Glutamatergic neuron (in vitro differentiated cells): Measurements from ENCODE around the gene BYSL. TPM values are rescaled to one million over a fixed set of nuclear protein-coding genes. Genes with fewer than 3 reads are reported as not detected.

ENCODE experiments used
- DNase-seq: peaks from one replicate; pipeline ENCODE4 v3.0.0; 2022
- H3K27ac Mint-ChIP-seq: one replicate; pipeline ENCODE4 v1.8.0; 2020; ENCODE audit warnings: mild to moderate bottlenecking, mixed read lengths, inconsistent platforms; ENCODE audit not compliant: unreplicated experiment
- H3K27me3 Mint-ChIP-seq: one replicate; pipeline ENCODE4 v1.8.0; 2020; ENCODE audit warnings: mild to moderate bottlenecking, moderate library complexity, mixed read lengths, inconsistent platforms; ENCODE audit not compliant: unreplicated experiment
- H3K36me3 Mint-ChIP-seq: one replicate; pipeline ENCODE4 v1.8.0; 2020; ENCODE audit warnings: mild to moderate bottlenecking, mixed read lengths, inconsistent platforms; ENCODE audit not compliant: unreplicated experiment
- H3K4me1 Mint-ChIP-seq: one replicate; pipeline ENCODE4 v1.8.0; 2020; ENCODE audit warnings: mild to moderate bottlenecking, low read depth, mixed read lengths, inconsistent platforms; ENCODE audit not compliant: unreplicated experiment
- H3K4me3 Mint-ChIP-seq: one replicate; pipeline ENCODE4 v1.8.0; 2020; ENCODE audit warnings: mild to moderate bottlenecking, mixed read lengths, inconsistent platforms; ENCODE audit not compliant: unreplicated experiment
- H3K9me3 Mint-ChIP-seq: one replicate; pipeline ENCODE4 v1.8.0; 2020; ENCODE audit warnings: mild to moderate bottlenecking, moderate library complexity, mixed read lengths, inconsistent platforms; ENCODE audit not compliant: unreplicated experiment
- long read RNA-seq: library from polyadenylated mRNA; unstranded; transcript quantifications from one replicate; pipeline ENCODE4 v2.0.0, GENCODE V29; 2020; ENCODE audit not compliant: unreplicated experiment
- total RNA-seq: library from RNA; stranded (reverse); fragmentation: NEBNext Ultra II Directional; extraction: Animal tissue kit (Norgen Biotek cat#: 25700); gene quantifications from one replicate; pipeline ENCODE4 v1.2.1, GENCODE V29; 2021; ENCODE audit not compliant: unreplicated experiment
- TF ChIP-seq, protein P1 (sequence below): fragments of 200-600 bp; sonication (generic); IDR thresholded peaks from one replicate; pipeline ENCODE4 v1.5.0; 2021; ENCODE audit not compliant: partially characterized antibody, unreplicated experiment

Gene BYSL, protein sequence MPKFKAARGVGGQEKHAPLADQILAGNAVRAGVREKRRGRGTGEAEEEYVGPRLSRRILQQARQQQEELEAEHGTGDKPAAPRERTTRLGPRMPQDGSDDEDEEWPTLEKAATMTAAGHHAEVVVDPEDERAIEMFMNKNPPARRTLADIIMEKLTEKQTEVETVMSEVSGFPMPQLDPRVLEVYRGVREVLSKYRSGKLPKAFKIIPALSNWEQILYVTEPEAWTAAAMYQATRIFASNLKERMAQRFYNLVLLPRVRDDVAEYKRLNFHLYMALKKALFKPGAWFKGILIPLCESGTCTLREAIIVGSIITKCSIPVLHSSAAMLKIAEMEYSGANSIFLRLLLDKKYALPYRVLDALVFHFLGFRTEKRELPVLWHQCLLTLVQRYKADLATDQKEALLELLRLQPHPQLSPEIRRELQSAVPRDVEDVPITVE
- 36.2 TPM for total RNA-seq
- long read RNA-seq, transcript BYSL-201 (7 exons, 2,029 nt), result major isoform, 10 of 10 reads
- long read RNA-seq, partial matches to known transcripts, result 0 of 10 reads
- long read RNA-seq, other reads (novel, unspliced or antisense), result 0 of 10 reads

DNA sequence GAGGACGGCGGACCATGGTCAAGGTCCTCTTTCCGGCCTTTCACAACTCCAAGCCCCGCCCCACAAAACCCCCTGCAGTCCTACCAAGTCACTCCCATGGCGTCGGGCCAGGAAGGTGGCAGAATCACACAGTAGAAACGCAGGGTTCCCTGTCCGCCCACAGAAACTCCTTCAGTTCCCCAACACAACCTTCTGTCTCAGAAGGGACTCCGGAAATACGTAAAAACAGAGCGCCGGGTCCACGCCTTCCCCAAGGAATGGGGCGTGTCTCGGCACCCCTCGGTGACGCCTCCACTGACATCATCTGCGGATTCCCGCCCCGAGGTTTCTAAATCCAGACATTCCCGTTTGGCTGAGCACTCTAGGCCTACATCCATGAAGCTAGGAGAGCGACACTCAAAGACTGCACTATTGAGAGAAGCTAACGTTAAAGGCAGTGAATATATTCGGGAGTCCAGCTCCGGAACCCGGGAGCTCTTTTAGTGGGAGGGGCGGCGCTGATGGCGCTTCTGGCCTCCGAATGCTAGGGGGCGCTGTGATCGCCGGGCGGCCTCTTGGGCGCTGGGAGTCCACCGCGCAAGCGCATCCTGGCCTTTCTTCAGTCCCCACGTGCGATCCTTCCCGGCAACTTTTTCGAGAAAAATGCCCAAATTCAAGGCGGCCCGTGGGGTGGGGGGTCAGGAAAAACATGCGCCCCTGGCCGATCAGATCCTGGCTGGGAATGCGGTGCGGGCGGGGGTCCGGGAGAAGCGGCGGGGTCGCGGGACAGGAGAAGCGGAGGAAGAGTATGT lies at the start of gene BYSL, which contains the start of gene MED20:
Gene BYSL, plus strand, starts transcription at position 579 of the 791 bp plus-strand sequence. Its CDS starts 64 bp downstream, at position 643.
Gene MED20, minus strand, starts transcription at position 219 of the 791 bp plus-strand sequence. Its CDS starts 121 bp downstream, at position 98.
- DNase-seq, result peak; percentile 96
- Mint-ChIP-seq H3K9me3 (peaks cover 12% of the 10 kb centered on the region), H3K36me3 (peaks cover 4% of the 10 kb centered on the region), H3K4me1 (peaks cover 22% of the 10 kb centered on the region), H3K4me3 (peak within 1 kb of the TSS; percentile 100), H3K27ac (peak within 1 kb of the TSS; percentile 100), H3K27me3 (peaks cover 9% of the 10 kb centered on the region)
- TF ChIP-seq, protein P1, sequence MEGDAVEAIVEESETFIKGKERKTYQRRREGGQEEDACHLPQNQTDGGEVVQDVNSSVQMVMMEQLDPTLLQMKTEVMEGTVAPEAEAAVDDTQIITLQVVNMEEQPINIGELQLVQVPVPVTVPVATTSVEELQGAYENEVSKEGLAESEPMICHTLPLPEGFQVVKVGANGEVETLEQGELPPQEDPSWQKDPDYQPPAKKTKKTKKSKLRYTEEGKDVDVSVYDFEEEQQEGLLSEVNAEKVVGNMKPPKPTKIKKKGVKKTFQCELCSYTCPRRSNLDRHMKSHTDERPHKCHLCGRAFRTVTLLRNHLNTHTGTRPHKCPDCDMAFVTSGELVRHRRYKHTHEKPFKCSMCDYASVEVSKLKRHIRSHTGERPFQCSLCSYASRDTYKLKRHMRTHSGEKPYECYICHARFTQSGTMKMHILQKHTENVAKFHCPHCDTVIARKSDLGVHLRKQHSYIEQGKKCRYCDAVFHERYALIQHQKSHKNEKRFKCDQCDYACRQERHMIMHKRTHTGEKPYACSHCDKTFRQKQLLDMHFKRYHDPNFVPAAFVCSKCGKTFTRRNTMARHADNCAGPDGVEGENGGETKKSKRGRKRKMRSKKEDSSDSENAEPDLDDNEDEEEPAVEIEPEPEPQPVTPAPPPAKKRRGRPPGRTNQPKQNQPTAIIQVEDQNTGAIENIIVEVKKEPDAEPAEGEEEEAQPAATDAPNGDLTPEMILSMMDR, result peak; percentile 97

DNA sequence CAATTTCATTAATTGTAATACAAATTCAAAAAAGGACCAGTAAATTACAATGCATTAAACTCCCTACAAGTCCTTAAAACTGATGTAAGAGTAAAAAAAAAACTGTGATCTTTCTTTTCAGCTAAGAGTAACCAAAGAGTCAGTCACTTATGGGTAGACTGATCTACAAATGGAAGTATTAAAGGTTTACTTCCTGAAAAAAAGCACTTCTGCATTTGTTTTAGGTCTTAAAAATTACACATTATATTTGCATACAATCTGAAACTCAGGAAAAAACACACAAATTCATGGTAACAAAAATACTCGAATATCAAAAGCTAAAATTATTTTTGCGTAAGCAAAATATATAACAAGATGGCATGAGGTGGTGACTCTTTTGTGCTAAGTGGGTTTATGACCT lies 49.6 kb upstream of the BYSL start:
- no peaks in the 10 kb centered on the region for H3K27me3 Mint-ChIP-seq
- H3K4me3 Mint-ChIP-seq, result no peak overlapping the region
- TF ChIP-seq, protein P1, result no peak
- H3K27ac Mint-ChIP-seq, result no peak overlapping the region
- no peaks in the 10 kb centered on the region for H3K4me1 Mint-ChIP-seq
- H3K36me3 Mint-ChIP-seq, result no peaks in the 10 kb centered on the region
- no peak for DNase-seq
- H3K9me3 Mint-ChIP-seq, result no peaks in the 10 kb centered on the region

DNA sequence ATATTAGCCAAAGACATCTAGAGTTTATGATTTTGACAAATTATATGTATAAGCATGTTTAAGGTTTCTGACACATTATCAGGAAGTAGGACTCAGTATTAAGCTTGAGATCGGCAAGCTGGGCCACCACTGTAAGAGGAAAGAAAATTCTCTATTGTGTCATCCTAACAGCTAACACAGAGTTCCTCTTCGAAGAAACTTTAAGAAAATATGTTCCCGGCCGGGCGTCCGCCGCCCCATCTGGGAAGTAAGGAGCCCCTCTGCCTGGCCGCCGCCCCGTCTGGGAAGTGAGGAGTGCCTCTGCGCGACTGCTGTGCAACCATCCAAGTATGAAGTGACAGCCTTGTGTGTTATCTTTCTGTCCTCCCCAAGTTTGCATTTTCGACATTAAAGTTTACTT lies 49.2 kb upstream of the BYSL start:
- DNase-seq, result no peak
- no peak overlapping the region for H3K27ac Mint-ChIP-seq
- no peak overlapping the region for H3K4me3 Mint-ChIP-seq
- no peaks in the 10 kb centered on the region for H3K36me3 Mint-ChIP-seq
- H3K9me3 Mint-ChIP-seq, result no peaks in the 10 kb centered on the region
- TF ChIP-seq, protein P1, result no peak
- H3K4me1 Mint-ChIP-seq, result no peaks in the 10 kb centered on the region
- H3K27me3 Mint-ChIP-seq, result no peaks in the 10 kb centered on the region

DNA sequence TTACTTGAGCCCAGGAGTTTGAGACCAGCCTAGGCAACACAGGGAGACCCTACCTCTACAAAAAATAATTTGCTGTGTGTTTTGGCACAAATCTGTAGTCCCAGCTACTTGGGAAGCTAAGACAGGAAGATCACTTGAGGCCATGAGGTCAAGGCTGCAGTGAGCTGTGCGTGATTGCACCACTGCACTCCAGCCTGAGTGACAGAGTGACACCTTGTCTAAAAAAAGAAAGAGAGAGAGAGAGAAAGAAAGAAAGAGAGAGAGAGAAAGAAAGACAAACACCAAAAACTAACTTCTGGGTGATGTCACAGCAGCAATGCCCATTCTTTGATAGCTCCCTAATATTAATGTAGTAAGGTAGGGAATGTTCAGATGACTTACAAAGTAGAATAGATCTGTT lies 46.6 kb upstream of the BYSL start:
- TF ChIP-seq, protein P1, result no peak
- no peak overlapping the region for H3K4me3 Mint-ChIP-seq
- DNase-seq, result no peak
- H3K27ac Mint-ChIP-seq, result no peak overlapping the region
- no peaks in the 10 kb centered on the region for H3K9me3 Mint-ChIP-seq
- no peaks in the 10 kb centered on the region for H3K27me3 Mint-ChIP-seq
- H3K4me1 Mint-ChIP-seq, result no peaks in the 10 kb centered on the region
- H3K36me3 Mint-ChIP-seq, result no peaks in the 10 kb centered on the region
